Stimulated activated CD8-positive, alpha-beta memory T cell treated with anti-CD3 and anti-CD28 coated beads, Interleukin-4, amount 100 ng/mL, for 1 hour (primary cell): ENCODE data around the gene SLC22A17.

ENCODE experiments used
- DNase-seq, 2 donors: peaks; one replicate each; pipeline ENCODE4 v3.0.0-alpha.2; 2020; ENCODE audit warnings: low read depth in 2 of 2, low spot score in 1 of 2

SLC22A17 gene

GRCh38 chr14:23364164-23365035 is 11.7 kb upstream of the SLC22A17 start:
- no peak for DNase-seq

- no peak for DNase-seq
These were observed 9.5 kb upstream of the SLC22A17 start for GRCh38 chr14:23362200-23362599.

GRCh38 chr14:23361763-23362162 is 9.1 kb upstream of the SLC22A17 start:
- no peak for DNase-seq

- no peak for DNase-seq
These were observed 8.6 kb upstream of the SLC22A17 start for GRCh38 chr14:23361320-23361719.

- DNase-seq, result no peak
These were observed 7.8 kb upstream of the SLC22A17 start for GRCh38 chr14:23360496-23360895.

GRCh38 chr14:23359722-23360447 is 7.2 kb upstream of the SLC22A17 start:
- no peak for DNase-seq

GRCh38 chr14:23359167-23359626 is 6.5 kb upstream of the SLC22A17 start:
- no peak for DNase-seq

GRCh38 chr14:23358553-23359166 is 6.0 kb upstream of the SLC22A17 start:
- no peak for DNase-seq

- no peak for DNase-seq
These were observed 5.4 kb upstream of the SLC22A17 start for GRCh38 chr14:23358042-23358441.

- no peak for DNase-seq
These were observed 4.6 kb upstream of the SLC22A17 start for GRCh38 chr14:23357261-23357660.

- no peak for DNase-seq
These were observed 4.0 kb upstream of the SLC22A17 start for GRCh38 chr14:23356662-23357061.

GRCh38 chr14:23355871-23356435 is 3.3 kb upstream of the SLC22A17 start:
- DNase-seq, result no peak

GRCh38 chr14:23354990-23355389 is 2.3 kb upstream of the SLC22A17 start:
- DNase-seq, result no peak

- no peak for DNase-seq
These were observed 720 bp upstream of the SLC22A17 start for GRCh38 chr14:23353433-23353780.

GRCh38 chr14:23351681-23352505 is 794 bp downstream of the SLC22A17 start:
- DNase-seq, result no peak

- no peak for DNase-seq
These were observed 3.4 kb downstream of the SLC22A17 start for GRCh38 chr14:23349156-23349845.

- DNase-seq, result no peak
These were observed 4.4 kb downstream of the SLC22A17 start for GRCh38 chr14:23348297-23348655.

GRCh38 chr14:23347406-23348296 is 5.0 kb downstream of the SLC22A17 start:
- DNase-seq, result no peak

GRCh38 chr14:23346693-23347405 is 5.8 kb downstream of the SLC22A17 start:
- no peak for DNase-seq
